ENCODE measurements around the gene PRKCH.

PRKCH gene

DNA sequence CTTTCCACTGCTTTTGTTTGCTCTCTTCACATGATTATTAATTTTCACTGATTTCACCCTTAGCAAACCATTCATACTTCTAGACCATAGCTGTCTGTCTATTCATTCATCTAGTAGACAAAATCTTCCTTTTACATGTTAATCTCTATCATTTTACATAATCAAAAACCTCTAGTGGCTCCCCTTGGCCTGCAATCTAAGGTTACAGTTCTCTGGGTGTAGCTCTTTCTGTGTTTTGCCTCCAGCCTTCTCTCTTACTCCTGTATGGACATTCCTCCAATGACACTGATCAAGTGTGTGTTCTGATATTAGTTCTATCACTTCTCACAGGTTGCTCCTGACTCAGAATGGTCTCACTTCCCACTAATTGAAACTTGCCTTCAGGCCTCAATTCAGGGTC is 56.4 kb downstream of the PRKCH start:
- Histone ChIP-seq H3K4me3 (ENCODE audit: low read length) (no peak overlapping the region), H3K36me3 (replicated peaks; ENCODE audit: low read depth, low read length) (no peaks in the 10 kb centered on the region), H4K20me1 (ENCODE audit: insufficient read depth, low read length) (no peaks in the 10 kb centered on the region), H3K27ac (ENCODE audit: low read length) (no peak overlapping the region), H2AFZ (ENCODE audit: low read depth, low read length) (no peak overlapping the region), H3K9me3 (ENCODE audit: insufficient read depth, low read length) (peaks cover 15% of the 10 kb centered on the region; the same call in 1 of the 2 replicates), H3K9ac (ENCODE audit: low read length) (no peak overlapping the region), H3K27me3 (ENCODE audit: low read depth, low read length) (peaks cover 4% of the 10 kb centered on the region), H3K4me1 (ENCODE audit: low read length) (no peaks in the 10 kb centered on the region), H3K4me2 (ENCODE audit: low read length) (no peak overlapping the region), H3K79me2 (ENCODE audit: low read length) (no peaks in the 10 kb centered on the region)
- no peak for TF ChIP-seq EZH2phosphoT487 (IDR thresholded peaks at IDR 0.05; ENCODE audit: low read depth)
- TF ChIP-seq, protein P1, sequence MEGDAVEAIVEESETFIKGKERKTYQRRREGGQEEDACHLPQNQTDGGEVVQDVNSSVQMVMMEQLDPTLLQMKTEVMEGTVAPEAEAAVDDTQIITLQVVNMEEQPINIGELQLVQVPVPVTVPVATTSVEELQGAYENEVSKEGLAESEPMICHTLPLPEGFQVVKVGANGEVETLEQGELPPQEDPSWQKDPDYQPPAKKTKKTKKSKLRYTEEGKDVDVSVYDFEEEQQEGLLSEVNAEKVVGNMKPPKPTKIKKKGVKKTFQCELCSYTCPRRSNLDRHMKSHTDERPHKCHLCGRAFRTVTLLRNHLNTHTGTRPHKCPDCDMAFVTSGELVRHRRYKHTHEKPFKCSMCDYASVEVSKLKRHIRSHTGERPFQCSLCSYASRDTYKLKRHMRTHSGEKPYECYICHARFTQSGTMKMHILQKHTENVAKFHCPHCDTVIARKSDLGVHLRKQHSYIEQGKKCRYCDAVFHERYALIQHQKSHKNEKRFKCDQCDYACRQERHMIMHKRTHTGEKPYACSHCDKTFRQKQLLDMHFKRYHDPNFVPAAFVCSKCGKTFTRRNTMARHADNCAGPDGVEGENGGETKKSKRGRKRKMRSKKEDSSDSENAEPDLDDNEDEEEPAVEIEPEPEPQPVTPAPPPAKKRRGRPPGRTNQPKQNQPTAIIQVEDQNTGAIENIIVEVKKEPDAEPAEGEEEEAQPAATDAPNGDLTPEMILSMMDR (IDR thresholded peaks at IDR 0.05; ENCODE audit: low read depth, low read length) = no peak

DNA sequence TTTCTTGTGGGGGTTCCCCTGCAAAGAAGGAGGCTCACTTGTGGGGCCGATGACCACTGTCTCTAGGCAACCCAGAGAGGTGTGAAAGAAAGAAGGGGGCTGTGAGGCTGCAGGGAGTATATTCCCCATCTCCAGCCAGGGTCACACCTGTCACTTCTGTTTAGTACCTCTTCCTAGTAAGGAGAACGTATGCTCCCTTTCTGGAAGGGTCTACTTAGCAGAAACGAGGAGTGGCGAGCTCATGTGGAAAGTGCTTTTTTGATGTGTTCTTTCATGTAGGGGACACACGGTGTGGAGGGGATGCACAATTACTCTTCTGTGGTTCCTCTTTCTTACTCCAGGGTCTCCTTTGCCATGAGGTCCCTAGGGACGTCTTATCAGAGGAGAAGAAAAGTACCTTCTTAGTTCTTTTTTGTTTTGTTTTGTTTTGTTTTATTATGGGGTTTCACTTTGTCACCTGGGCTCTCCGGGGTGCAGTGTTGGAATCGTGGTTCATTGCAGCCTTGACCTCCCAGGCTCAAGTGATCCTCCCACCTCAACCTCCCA is 58.3 kb downstream of the PRKCH start:
- H3K4me1 ChIP-seq (ENCODE audit: low read length) = no peaks in the 10 kb centered on the region
- H3K79me2 ChIP-seq (ENCODE audit: low read length) = no peaks in the 10 kb centered on the region

DNA sequence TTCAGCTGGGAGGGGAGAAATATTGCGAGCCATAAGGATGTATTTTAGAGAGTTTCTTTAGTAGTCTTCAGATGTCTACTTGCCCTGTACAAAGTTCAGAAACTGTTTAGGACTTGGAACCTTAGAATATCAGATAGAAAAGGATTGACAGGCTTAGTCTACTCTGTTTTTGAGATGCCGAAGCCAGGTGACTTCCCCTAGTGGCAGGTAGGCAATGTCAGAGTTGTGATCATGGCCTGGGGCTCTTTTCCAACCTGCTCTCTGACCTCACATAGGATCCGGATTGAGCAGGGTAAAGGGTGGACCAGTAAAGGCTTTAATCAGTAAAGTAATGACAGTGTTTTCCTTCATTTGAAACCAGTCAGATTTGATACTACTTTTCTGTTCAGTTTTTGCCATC is 59.6 kb downstream of the PRKCH start:
- Histone ChIP-seq H3K27me3 (ENCODE audit: low read depth, low read length) (peaks cover 25% of the 10 kb centered on the region), H3K9ac (ENCODE audit: low read length) (no peak overlapping the region), H3K4me1 (ENCODE audit: low read length) (no peaks in the 10 kb centered on the region), H3K4me3 (ENCODE audit: low read length) (no peak overlapping the region), H3K4me2 (ENCODE audit: low read length) (no peak overlapping the region), H3K79me2 (ENCODE audit: low read length) (no peaks in the 10 kb centered on the region), H4K20me1 (ENCODE audit: insufficient read depth, low read length) (no peaks in the 10 kb centered on the region), H2AFZ (ENCODE audit: low read depth, low read length) (no peak overlapping the region), H3K9me3 (ENCODE audit: insufficient read depth, low read length) (peaks cover 5% of the 10 kb centered on the region; the same call in 1 of the 2 replicates), H3K36me3 (replicated peaks; ENCODE audit: low read depth, low read length) (no peaks in the 10 kb centered on the region), H3K27ac (ENCODE audit: low read length) (no peak overlapping the region)
- TF ChIP-seq EZH2phosphoT487 (IDR thresholded peaks at IDR 0.05; ENCODE audit: low read depth) = no peak
- TF ChIP-seq, protein P1 (IDR thresholded peaks at IDR 0.05; ENCODE audit: low read depth, low read length) = no peak

More for the DNA sequence above, 58.3 kb downstream of the PRKCH start:
- H3K9me3 ChIP-seq (ENCODE audit: insufficient read depth, low read length) = peaks cover 11% of the 10 kb centered on the region; the same call in 1 of the 2 replicates
- H3K9ac ChIP-seq (ENCODE audit: low read length) = no peak overlapping the region
- H3K4me3 ChIP-seq (ENCODE audit: low read length) = no peak overlapping the region
- H3K36me3 ChIP-seq (replicated peaks; ENCODE audit: low read depth, low read length) = no peaks in the 10 kb centered on the region
- no peak for TF ChIP-seq EZH2phosphoT487 (IDR thresholded peaks at IDR 0.05; ENCODE audit: low read depth)
- TF ChIP-seq, protein P1 (IDR thresholded peaks at IDR 0.05; ENCODE audit: low read depth, low read length) = no peak
- no peak overlapping the region for H3K27ac ChIP-seq (ENCODE audit: low read length)
- no peak overlapping the region for H3K4me2 ChIP-seq (ENCODE audit: low read length)
- no peak overlapping the region for H2AFZ ChIP-seq (ENCODE audit: low read depth, low read length)
- H3K27me3 ChIP-seq (ENCODE audit: low read depth, low read length) = peaks cover 23% of the 10 kb centered on the region
- no peaks in the 10 kb centered on the region for H4K20me1 ChIP-seq (ENCODE audit: insufficient read depth, low read length)

DNA sequence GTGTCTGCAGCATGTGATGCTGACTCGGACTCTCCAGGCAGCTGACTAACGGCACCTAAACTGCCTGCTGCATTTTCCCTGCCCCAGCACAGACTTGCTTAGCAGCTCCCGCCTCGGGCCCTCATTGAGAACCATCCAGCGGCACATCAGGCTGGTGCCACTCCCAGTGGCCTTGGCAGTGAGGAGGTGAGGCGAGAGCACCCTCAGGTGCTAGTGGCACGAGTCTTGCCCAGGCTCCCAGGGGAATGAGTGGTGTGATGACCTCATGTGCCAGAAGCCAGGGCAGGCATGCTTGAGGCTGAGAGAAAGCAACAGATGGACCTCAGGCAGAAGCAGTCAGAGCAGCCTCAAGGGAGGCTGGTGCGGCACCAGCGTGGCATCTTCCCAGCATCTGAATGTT is 60.2 kb downstream of the PRKCH start:
- Histone ChIP-seq H3K9ac (ENCODE audit: low read length) (no peak overlapping the region), H3K4me2 (ENCODE audit: low read length) (no peak overlapping the region), H3K27me3 (ENCODE audit: low read depth, low read length) (peaks cover 27% of the 10 kb centered on the region), H3K9me3 (ENCODE audit: insufficient read depth, low read length) (peaks cover 2% of the 10 kb centered on the region; the same call in 1 of the 2 replicates), H3K36me3 (replicated peaks; ENCODE audit: low read depth, low read length) (no peaks in the 10 kb centered on the region), H3K4me1 (ENCODE audit: low read length) (no peaks in the 10 kb centered on the region), H3K79me2 (ENCODE audit: low read length) (no peaks in the 10 kb centered on the region), H4K20me1 (ENCODE audit: insufficient read depth, low read length) (no peaks in the 10 kb centered on the region), H2AFZ (ENCODE audit: low read depth, low read length) (no peak overlapping the region), H3K4me3 (ENCODE audit: low read length) (no peak overlapping the region), H3K27ac (ENCODE audit: low read length) (no peak overlapping the region)
- TF ChIP-seq, protein P1 (IDR thresholded peaks at IDR 0.05; ENCODE audit: low read depth, low read length) = no peak
- no peak for TF ChIP-seq EZH2phosphoT487 (IDR thresholded peaks at IDR 0.05; ENCODE audit: low read depth)
